ENCODE data around the gene RAPGEF5. TPM values are rescaled to one million over a fixed set of nuclear protein-coding genes. Genes with fewer than 3 reads are reported as not detected.

RAPGEF5 gene
- polyA plus RNA-seq, 1 donor (not counting 4 experiments of a cell fraction or from before 2014, with no cell fraction given), result 2.1 TPM

GRCh38 chr7:22400150-22400814, 43.3 kb upstream of the RAPGEF5 start:
- H3K4me1 ChIP-seq (ENCODE audit: control insufficient read depth, extremely low read depth, insufficient read depth, low read length), result peaks cover 6% of the 10 kb centered on the region
- H2AFZ ChIP-seq (ENCODE audit: control insufficient read depth, low read length), result no peak overlapping the region
- DNase-seq (ENCODE audit: low read depth, low spot score) (no peak), FAIRE-seq (no peak)
- no peak overlapping the region for H3K4me3 ChIP-seq (ENCODE audit: control insufficient read depth in 2 of 3, extremely low read depth in 1 of 3, insufficient read depth in 2 of 3, low read depth in 1 of 3, low read length in 3 of 3)
- no peak overlapping the region for H3K27ac ChIP-seq (ENCODE audit: control insufficient read depth, insufficient read depth, low read length)
- no peaks in the 10 kb centered on the region for H3K36me3 ChIP-seq (ENCODE audit: control insufficient read depth in 2 of 2, extremely low read depth in 1 of 2, insufficient read depth in 2 of 2, low read length in 2 of 2)
- H3K27me3 ChIP-seq (ENCODE audit: control insufficient read depth, extremely low read depth, insufficient read depth, low read length), result no peaks in the 10 kb centered on the region
- H3K79me2 ChIP-seq (ENCODE audit: control insufficient read depth, insufficient read depth, low read length), result no peaks in the 10 kb centered on the region
- H3K4me2 ChIP-seq (ENCODE audit: control insufficient read depth, extremely low read depth, insufficient read depth, low read depth, low read length), result no peak overlapping the region
- no peak for TF ChIP-seq EZH2 (IDR thresholded peaks at IDR 0.05; ENCODE audit: low read length)
- TF ChIP-seq, protein P1, sequence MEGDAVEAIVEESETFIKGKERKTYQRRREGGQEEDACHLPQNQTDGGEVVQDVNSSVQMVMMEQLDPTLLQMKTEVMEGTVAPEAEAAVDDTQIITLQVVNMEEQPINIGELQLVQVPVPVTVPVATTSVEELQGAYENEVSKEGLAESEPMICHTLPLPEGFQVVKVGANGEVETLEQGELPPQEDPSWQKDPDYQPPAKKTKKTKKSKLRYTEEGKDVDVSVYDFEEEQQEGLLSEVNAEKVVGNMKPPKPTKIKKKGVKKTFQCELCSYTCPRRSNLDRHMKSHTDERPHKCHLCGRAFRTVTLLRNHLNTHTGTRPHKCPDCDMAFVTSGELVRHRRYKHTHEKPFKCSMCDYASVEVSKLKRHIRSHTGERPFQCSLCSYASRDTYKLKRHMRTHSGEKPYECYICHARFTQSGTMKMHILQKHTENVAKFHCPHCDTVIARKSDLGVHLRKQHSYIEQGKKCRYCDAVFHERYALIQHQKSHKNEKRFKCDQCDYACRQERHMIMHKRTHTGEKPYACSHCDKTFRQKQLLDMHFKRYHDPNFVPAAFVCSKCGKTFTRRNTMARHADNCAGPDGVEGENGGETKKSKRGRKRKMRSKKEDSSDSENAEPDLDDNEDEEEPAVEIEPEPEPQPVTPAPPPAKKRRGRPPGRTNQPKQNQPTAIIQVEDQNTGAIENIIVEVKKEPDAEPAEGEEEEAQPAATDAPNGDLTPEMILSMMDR (optimal IDR thresholded peaks at IDR 0.05 in 1 of 3, IDR thresholded peaks at IDR 0.05 in 1 of 3, conservative IDR thresholded peaks at IDR 0.05 in 1 of 3; ENCODE audit: extremely low read depth in 1 of 3, insufficient read depth in 2 of 3, low read length in 3 of 3), result no peak
- no peak overlapping the region for H3K9ac ChIP-seq (ENCODE audit: control insufficient read depth, extremely low read depth, insufficient read depth, low read length)
- H3K9me3 ChIP-seq (ENCODE audit: control insufficient read depth, low read depth, low read length), result no peaks in the 10 kb centered on the region
- no peaks in the 10 kb centered on the region for H4K20me1 ChIP-seq (ENCODE audit: control insufficient read depth, extremely low read depth, insufficient read depth, low read length)
- dilution Hi-C loops (cut with MboI; ENCODE audit: extremely low pct_ligation_motif_present, low sequenced_read_pairs), result no loop called here
- no peaks in the 10 kb centered on the region for H3K9me1 ChIP-seq (ENCODE audit: control insufficient read depth, extremely low read depth, insufficient read depth, low read length)

GRCh38 chr7:22399546-22399945, 42.6 kb upstream of the RAPGEF5 start:
- Histone ChIP-seq H3K9me3 (ENCODE audit: control insufficient read depth, low read depth, low read length) (no peaks in the 10 kb centered on the region), H3K9ac (ENCODE audit: control insufficient read depth, extremely low read depth, insufficient read depth, low read length) (no peak overlapping the region), H4K20me1 (ENCODE audit: control insufficient read depth, extremely low read depth, insufficient read depth, low read length) (no peaks in the 10 kb centered on the region), H3K9me1 (ENCODE audit: control insufficient read depth, extremely low read depth, insufficient read depth, low read length) (no peaks in the 10 kb centered on the region), H3K36me3 (ENCODE audit: control insufficient read depth in 2 of 2, extremely low read depth in 1 of 2, insufficient read depth in 2 of 2, low read length in 2 of 2) (no peaks in the 10 kb centered on the region), H3K4me1 (ENCODE audit: control insufficient read depth, extremely low read depth, insufficient read depth, low read length) (peaks cover 6% of the 10 kb centered on the region), H3K27ac (ENCODE audit: control insufficient read depth, insufficient read depth, low read length) (no peak overlapping the region), H3K79me2 (ENCODE audit: control insufficient read depth, insufficient read depth, low read length) (no peaks in the 10 kb centered on the region), H3K4me2 (ENCODE audit: control insufficient read depth, extremely low read depth, insufficient read depth, low read depth, low read length) (no peak overlapping the region), H2AFZ (ENCODE audit: control insufficient read depth, low read length) (no peak overlapping the region), H3K27me3 (ENCODE audit: control insufficient read depth, extremely low read depth, insufficient read depth, low read length) (no peaks in the 10 kb centered on the region), H3K4me3 (ENCODE audit: control insufficient read depth in 2 of 3, extremely low read depth in 1 of 3, insufficient read depth in 2 of 3, low read depth in 1 of 3, low read length in 3 of 3) (no peak overlapping the region)
- dilution Hi-C loops (cut with MboI; ENCODE audit: extremely low pct_ligation_motif_present, low sequenced_read_pairs), result no loop called here
- DNase-seq (ENCODE audit: low read depth, low spot score) (no peak), FAIRE-seq (no peak)
- TF ChIP-seq EZH2 (IDR thresholded peaks at IDR 0.05; ENCODE audit: low read length), result no peak
- TF ChIP-seq, protein P1 (optimal IDR thresholded peaks at IDR 0.05 in 1 of 3, IDR thresholded peaks at IDR 0.05 in 1 of 3, conservative IDR thresholded peaks at IDR 0.05 in 1 of 3; ENCODE audit: extremely low read depth in 1 of 3, insufficient read depth in 2 of 3, low read length in 3 of 3), result no peak

All from keratinocyte (primary cell).